Fibroblast of the aortic adventitia (primary cell): ENCODE data around the gene ANGEL2. TPM values are rescaled to one million over a fixed set of nuclear protein-coding genes. Genes with fewer than 3 reads are reported as not detected.
A peak's percentile ranks its signal among the peaks of the same experiment; 100 is the strongest.

Source experiments
- DNase-seq: peaks from one replicate; pipeline ENCODE4 v3.0.0-alpha.2; 2010; ENCODE audit warnings: low read depth
- H3K4me3 ChIP-seq: 2 replicates; pipeline ENCODE4 v1.5.1; 2011; ENCODE audit warnings: low read depth, mild to moderate bottlenecking, control low read depth, low read length, moderate library complexity
- CTCF ChIP-seq: IDR thresholded peaks from 2 replicates; pipeline ENCODE4 v1.5.1; 2011; ENCODE audit warnings: mild to moderate bottlenecking, low read length, control low read depth, inconsistent platforms; ENCODE audit not compliant: insufficient read depth
- total RNA-seq: library from RNA; depleted of rRNA; stranded (reverse); fragments of >200 nt; gene quantifications from 2 replicates; pipeline ENCODE4 v1.2.3, GENCODE V29; 2012; ENCODE audit warnings: low replicate concordance

ANGEL2 gene
- total RNA-seq, 1 donor: 63.4 TPM

- no peak overlapping the region for H3K4me3 ChIP-seq
- TF ChIP-seq CTCF: no peak
- DNase-seq: no peak
Observed at GRCh38 chr1:212981025-212981495, 34.6 kb downstream of the ANGEL2 start.

GRCh38 chr1:212980123-212980785 lies 35.4 kb downstream of the ANGEL2 start:
- DNase-seq: peak; percentile 41
- no peak overlapping the region for H3K4me3 ChIP-seq
- no peak for TF ChIP-seq CTCF

- no peak for TF ChIP-seq CTCF
- no peak overlapping the region for H3K4me3 ChIP-seq
- DNase-seq: no peak
Observed at GRCh38 chr1:212979340-212980122, 36.1 kb downstream of the ANGEL2 start.

DNA sequence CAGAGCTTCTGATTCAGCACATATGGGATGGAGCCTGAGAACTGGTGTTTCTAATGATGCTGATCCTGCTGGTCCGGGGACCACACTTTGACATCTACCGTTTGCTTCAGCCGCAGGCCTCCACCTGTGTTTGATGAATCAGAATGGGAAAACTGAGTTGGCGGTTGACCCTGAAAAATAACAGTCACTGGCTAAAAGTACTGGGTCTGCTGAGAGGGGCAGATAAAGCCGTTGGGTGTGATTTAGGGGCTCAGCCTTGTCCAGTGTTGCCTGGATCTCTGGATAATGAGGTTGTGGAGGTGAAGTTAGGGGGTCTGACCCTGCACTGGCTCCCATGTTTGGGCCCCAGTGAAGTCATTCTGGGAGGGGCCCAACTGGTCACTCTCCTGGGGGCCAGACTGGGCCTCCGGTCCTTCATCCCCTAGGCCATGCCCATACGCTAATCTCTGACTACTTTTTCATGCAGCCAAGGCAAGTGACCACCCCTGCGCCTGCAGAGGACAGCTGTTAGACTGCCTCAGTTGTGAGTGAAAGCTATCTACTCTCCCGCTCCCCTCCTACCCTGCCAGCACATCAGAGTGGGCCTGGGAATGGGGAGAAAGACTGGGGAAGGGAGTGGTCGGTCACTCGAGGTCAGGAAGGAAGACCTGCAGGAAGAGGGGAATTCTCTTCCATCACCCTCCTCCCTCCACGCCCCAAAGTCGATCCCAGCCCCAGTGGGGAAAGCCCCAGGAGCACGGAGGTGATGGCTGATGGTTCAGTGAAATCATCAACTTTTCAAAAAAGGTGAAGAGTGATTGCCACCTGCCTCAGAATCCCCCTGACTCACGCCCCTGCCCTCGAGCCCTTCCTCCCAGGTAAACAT lies 37.7 kb downstream of the ANGEL2 start:
- TF ChIP-seq CTCF: no peak
- no peak overlapping the region for H3K4me3 ChIP-seq
- DNase-seq: no peak

DNA sequence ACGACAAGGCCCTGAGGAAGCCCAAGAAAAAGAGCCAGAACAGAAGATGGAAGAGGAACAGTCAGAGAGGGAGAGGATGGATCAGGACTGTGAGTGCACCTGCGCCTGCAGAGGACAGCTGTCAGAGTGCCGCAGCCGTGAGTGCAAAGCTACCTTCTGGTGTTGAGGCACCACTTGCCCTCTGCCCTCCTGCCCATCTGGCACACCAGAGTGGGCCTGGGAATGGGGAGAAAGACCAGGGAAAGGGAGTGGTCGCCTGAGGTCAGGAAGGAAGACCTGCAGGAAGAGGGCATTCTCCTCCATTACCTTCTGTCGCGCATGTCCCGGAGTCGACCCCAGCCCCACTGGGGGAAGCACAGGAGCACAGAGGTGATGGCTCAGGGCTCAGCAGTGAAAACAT lies 39.1 kb downstream of the ANGEL2 start:
- TF ChIP-seq CTCF: no peak
- no peak for DNase-seq
- no peak overlapping the region for H3K4me3 ChIP-seq

DNA sequence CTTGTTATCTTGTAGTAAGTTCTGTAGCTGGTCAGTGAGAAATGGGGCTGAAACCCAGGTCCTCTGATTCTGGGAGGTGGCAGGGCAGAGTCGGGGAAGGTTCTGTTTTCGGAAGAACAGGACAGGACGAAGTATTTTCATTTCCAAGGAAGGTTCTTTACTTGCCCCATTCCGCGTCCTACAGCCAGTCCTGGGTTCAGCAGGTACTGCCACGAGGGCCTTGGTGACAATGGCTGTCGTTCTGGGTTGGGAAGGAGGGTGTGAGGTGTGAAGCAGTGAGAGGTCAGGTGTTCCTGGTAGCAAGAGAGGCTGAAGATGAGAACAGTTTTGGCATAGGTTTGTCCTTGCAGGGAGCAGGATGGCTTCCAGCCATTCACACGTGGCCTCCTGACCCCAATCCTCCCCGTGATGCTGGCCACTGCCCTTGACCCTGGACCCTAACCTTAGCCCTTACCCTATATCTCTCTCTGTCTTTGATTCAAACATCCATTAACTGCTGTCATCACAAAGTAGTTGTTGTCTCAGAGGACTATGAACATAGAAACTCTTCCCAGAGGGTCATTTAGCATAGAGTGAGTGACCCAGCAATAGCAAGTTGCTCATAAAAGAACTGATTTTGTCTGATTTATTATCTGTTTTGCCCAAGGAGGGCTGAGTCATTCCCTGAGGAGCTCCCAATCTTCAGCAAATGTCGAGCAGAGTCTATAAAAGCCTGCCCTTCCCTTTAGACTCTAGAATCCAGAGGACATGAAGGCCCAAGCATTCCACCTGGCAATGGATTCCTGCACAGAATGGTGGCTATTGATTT lies 40.4 kb downstream of the ANGEL2 start:
- no peak overlapping the region for H3K4me3 ChIP-seq
- DNase-seq: no peak
- TF ChIP-seq CTCF: no peak
